WI38 (cell line): Measurements from ENCODE around the gene C2CD4A.

Experiments
- H3K4me3 ChIP-seq: 2 replicates; pipeline ENCODE4 v1.5.1; 2011; ENCODE audit warnings: low read depth, mild to moderate bottlenecking, control low read depth, low read length
- CTCF ChIP-seq: IDR thresholded peaks from 2 replicates; pipeline ENCODE4 v1.5.1; 2012; ENCODE audit warnings: low read depth, mild to moderate bottlenecking, control low read depth, low read length

C2CD4A gene

GRCh38 chr15:62053439-62054085 lies 13.2 kb upstream of the C2CD4A start:
- TF ChIP-seq CTCF: no peak
- H3K4me3 ChIP-seq: no peak overlapping the region

GRCh38 chr15:62054979-62055378 lies 11.8 kb upstream of the C2CD4A start:
- H3K4me3 ChIP-seq: no peak overlapping the region
- no peak for TF ChIP-seq CTCF

- no peak overlapping the region for H3K4me3 ChIP-seq
- TF ChIP-seq CTCF: no peak
Observed at GRCh38 chr15:62057341-62057980, 9.3 kb upstream of the C2CD4A start.

GRCh38 chr15:62058327-62059028 lies 8.3 kb upstream of the C2CD4A start:
- TF ChIP-seq CTCF: no peak
- H3K4me3 ChIP-seq: no peak overlapping the region; the same call in 1 of the 2 replicates

GRCh38 chr15:62059108-62059815 lies 7.5 kb upstream of the C2CD4A start:
- TF ChIP-seq CTCF: peak; percentile 10; the same call in 1 of the 2 replicates

GRCh38 chr15:62059816-62060112 lies 7.0 kb upstream of the C2CD4A start:
- no peak for TF ChIP-seq CTCF
- H3K4me3 ChIP-seq: peak overlapping the region; percentile 88

More at GRCh38 chr15:62059108-62059815, 7.5 kb upstream of the C2CD4A start:
- peak overlapping the region; percentile 88 for H3K4me3 ChIP-seq
